HPDE6-E6E7 (cell line): ENCODE measurements around the gene TCIRG1.

Experiments used
- DNase-seq: peaks from one replicate; pipeline ENCODE4 v3.0.0; 2011; ENCODE audit warnings: missing footprints; ENCODE audit errors: extremely low spot score

TCIRG1 gene

GRCh38 chr11:68016904-68017817, 21.7 kb upstream of the TCIRG1 start:
- no peak for DNase-seq

- no peak for DNase-seq
These were observed 20.7 kb upstream of the TCIRG1 start for GRCh38 chr11:68017980-68018729.

GRCh38 chr11:68018730-68019190, 20.1 kb upstream of the TCIRG1 start:
- no peak for DNase-seq

- DNase-seq: no peak
These were observed 19.3 kb upstream of the TCIRG1 start for GRCh38 chr11:68019486-68019885.

GRCh38 chr11:68020575-68020974, 18.2 kb upstream of the TCIRG1 start:
- DNase-seq: no peak

- no peak for DNase-seq
These were observed 17.5 kb upstream of the TCIRG1 start for GRCh38 chr11:68021167-68021787.

GRCh38 chr11:68022531-68022930, 16.3 kb upstream of the TCIRG1 start:
- DNase-seq: no peak

GRCh38 chr11:68024508-68024907, 14.3 kb upstream of the TCIRG1 start:
- no peak for DNase-seq

- no peak for DNase-seq
These were observed 13.8 kb upstream of the TCIRG1 start for GRCh38 chr11:68025047-68025446.

GRCh38 chr11:68026391-68027105, 12.3 kb upstream of the TCIRG1 start:
- DNase-seq: no peak

GRCh38 chr11:68027667-68028066, 11.2 kb upstream of the TCIRG1 start:
- DNase-seq: no peak

- no peak for DNase-seq
These were observed 9.9 kb upstream of the TCIRG1 start for GRCh38 chr11:68028802-68029545.

GRCh38 chr11:68030318-68031143, 8.3 kb upstream of the TCIRG1 start, which contains the start of gene NDUFS8:
NDUFS8 (plus strand) TSS chr11:68030681; CDS start chr11:68032152, 1,471 bp downstream.
- DNase-seq: peak; percentile 99

- DNase-seq: no peak
These were observed 7.7 kb upstream of the TCIRG1 start for GRCh38 chr11:68031144-68031464.

- no peak for DNase-seq
These were observed 6.8 kb upstream of the TCIRG1 start for GRCh38 chr11:68032003-68032402.

- DNase-seq: no peak
These were observed 5.7 kb upstream of the TCIRG1 start for GRCh38 chr11:68032997-68033707.

GRCh38 chr11:68033708-68034045, 5.1 kb upstream of the TCIRG1 start:
- no peak for DNase-seq

GRCh38 chr11:68035266-68035876, 3.5 kb upstream of the TCIRG1 start:
- no peak for DNase-seq

GRCh38 chr11:68036141-68036716, 2.6 kb upstream of the TCIRG1 start:
- no peak for DNase-seq
